SK-N-SH (cell line): ENCODE data around the gene WFDC11. TPM values are rescaled to one million over a fixed set of nuclear protein-coding genes. Genes with fewer than 3 reads are reported as not detected.

ENCODE experiments used
- CTCF ChIA-PET: fragments of 300-600, 350-600 bp; formaldehyde crosslinking; extraction: SDS; loops from one replicate; lab custom pipeline; 2021; lab: Yijun Ruan, JAX
- POLR2A ChIA-PET: fragments of 350-600 bp; sonication (Branson Sonifier 250); formaldehyde crosslinking; extraction: SDS; loops from one replicate; lab custom pipeline; 2020; ENCODE audit warnings: antibody characterized with exemption, inconsistent platforms; lab: Yijun Ruan, JAX
- DNase-seq: peaks from one replicate; pipeline ENCODE4 v3.0.0; 2012
- H2AFZ ChIP-seq: fragments of 200-600 bp; sonication (generic); 2 replicates; pipeline ENCODE4 v1.8.1; 2016; ENCODE audit warnings: antibody characterized with exemption, mild to moderate bottlenecking, low read depth
- H3F3A ChIP-seq: fragments of 200-600 bp; sonication (generic); replicated peaks from 2 replicates; pipeline ENCODE3; 2016; ENCODE audit warnings: antibody characterized with exemption, mild to moderate bottlenecking; ENCODE audit not compliant: insufficient read depth
- H3K27ac ChIP-seq, 2 experiments: fragments of 200-500 bp in 1 of 2; fragments of 200-600 bp in 1 of 2; sonication (Bioruptor generic) in 1 of 2; sonication (generic), shearing (Covaris generic) in 1 of 2; 2 replicates each; pipeline versions ENCODE4 v1.5.1 to v1.6.1; 2014 to 2016; ENCODE audit warnings: low read depth in 2 of 2, inconsistent platforms in 1 of 2, low read length in 1 of 2, mild to moderate bottlenecking in 1 of 2, mixed read lengths in 1 of 2
- H3K27me3 ChIP-seq: fragments of 200-600 bp; sonication (generic), shearing (Covaris generic); 2 replicates; pipeline ENCODE4 v1.6.1; 2016; ENCODE audit warnings: mixed run types; ENCODE audit not compliant: insufficient read depth
- H3K36me3 ChIP-seq, 2 experiments: fragments of 200-500 bp in 1 of 2; fragments of 200-600 bp in 1 of 2; sonication (Bioruptor generic) in 1 of 2; sonication (generic) in 1 of 2; replicated peaks in 1 of 2; 2 replicates each; pipeline versions ENCODE3 to v1.5.1; 2014 to 2016; ENCODE audit warnings: low read length in 1 of 2, mild to moderate bottlenecking in 1 of 2; ENCODE audit not compliant: insufficient read depth in 2 of 2, control insufficient read depth in 1 of 2
- H3K4me1 ChIP-seq, 2 experiments: fragments of 200-500 bp in 1 of 2; fragments of 200-600 bp in 1 of 2; sonication (Bioruptor generic) in 1 of 2; sonication (generic), shearing (Covaris generic) in 1 of 2; 2 replicates each; pipeline versions ENCODE4 v1.5.1 to v1.6.1; 2014 to 2016; ENCODE audit warnings: low read depth in 1 of 2, low read length in 1 of 2, mixed run types in 1 of 2; ENCODE audit not compliant: insufficient read depth in 2 of 2, control insufficient read depth in 1 of 2
- H3K4me2 ChIP-seq: fragments of 200-600 bp; sonication (generic), shearing (Covaris generic); 2 replicates; pipeline ENCODE4 v1.6.1; 2017; ENCODE audit warnings: mixed run types
- H3K4me3 ChIP-seq, 2 experiments: fragments of 200-500 bp in 1 of 2; fragments of 200-600 bp in 1 of 2; sonication (Bioruptor generic) in 1 of 2; sonication (generic), shearing (Covaris generic) in 1 of 2; 2 replicates each; pipeline versions ENCODE4 v1.5.1 to v1.8.1; 2014 to 2016; ENCODE audit warnings: low read depth in 2 of 2, inconsistent platforms in 1 of 2, low read length in 1 of 2, mild to moderate bottlenecking in 1 of 2, mixed read lengths in 1 of 2, moderate library complexity in 1 of 2
- H3K79me2 ChIP-seq: fragments of 200-600 bp; sonication (generic); 2 replicates; pipeline ENCODE4 v1.8.1; 2017; ENCODE audit warnings: mild to moderate bottlenecking; ENCODE audit not compliant: insufficient read depth
- H3K9ac ChIP-seq: fragments of 200-600 bp; sonication (generic); 2 replicates; pipeline ENCODE4 v1.6.1; 2017; ENCODE audit warnings: mixed run types
- H3K9me2 ChIP-seq: fragments of 200-600 bp; sonication (generic); 2 replicates; pipeline ENCODE4 v1.6.1; 2017; ENCODE audit warnings: mixed run types
- H3K9me3 ChIP-seq: fragments of 200-600 bp; sonication (generic); 2 replicates; pipeline ENCODE4 v1.6.1; 2017; ENCODE audit warnings: mixed run types, mild to moderate bottlenecking, moderate library complexity
- H4K20me1 ChIP-seq: fragments of 200-600 bp; sonication (generic); 2 replicates; pipeline ENCODE4 v1.6.1; 2017; ENCODE audit warnings: mild to moderate bottlenecking, mixed run types; ENCODE audit not compliant: insufficient read depth
- CHD2 ChIP-seq: fragments of 150-350 bp; IDR thresholded peaks from 2 replicates; pipeline ENCODE4 v1.6.1; 2018; ENCODE audit warnings: low read length; ENCODE audit not compliant: partially characterized antibody
- ELF1 ChIP-seq: IDR thresholded peaks from 2 replicates; pipeline ENCODE4 v1.4.0; 2012
- EZH2phosphoT487 ChIP-seq: fragments of 200-600 bp; sonication (generic); IDR thresholded peaks from 2 replicates; pipeline ENCODE4 v1.6.1; 2017; ENCODE audit warnings: low read depth, mixed run types, mild to moderate bottlenecking, antibody characterized with exemption, moderate library complexity, borderline replicate concordance
- FOXM1 ChIP-seq: IDR thresholded peaks from 2 replicates; pipeline ENCODE4 v1.4.0; 2012; ENCODE audit warnings: low read depth, mild to moderate bottlenecking
- GATA2 ChIP-seq: sonication (generic); formaldehyde crosslinking; IDR thresholded peaks from 2 replicates; pipeline ENCODE4 v1.5.0; 2020; ENCODE audit warnings: mild to moderate bottlenecking, missing genetic modification reagents
- JUND ChIP-seq: IDR thresholded peaks from 2 replicates; pipeline ENCODE4 v1.4.0; 2012
- MAX ChIP-seq: IDR thresholded peaks from 2 replicates; pipeline ENCODE4 v1.4.0; 2012; ENCODE audit warnings: low read depth
- MEF2A ChIP-seq: IDR thresholded peaks from 2 replicates; pipeline ENCODE4 v1.4.0; 2012; ENCODE audit warnings: low read depth, borderline replicate concordance
- MXI1 ChIP-seq: IDR thresholded peaks from 2 replicates; pipeline ENCODE4 v1.6.1; 2012; ENCODE audit warnings: mild to moderate bottlenecking, low read depth, low read length, improper control_type of control experiment
- POLR2AphosphoS5 ChIP-seq: IDR thresholded peaks from 2 replicates; pipeline ENCODE4 v1.6.1; 2012; ENCODE audit warnings: low read depth, low read length
- RAD21 ChIP-seq: IDR thresholded peaks from 2 replicates; pipeline ENCODE4 v1.6.1; 2012; ENCODE audit warnings: mild to moderate bottlenecking, low read length
- RCOR1 ChIP-seq: fragments of 150-350 bp; IDR thresholded peaks from 2 replicates; pipeline ENCODE4 v1.6.1; 2017; ENCODE audit warnings: antibody characterized with exemption, low read length
- REST ChIP-seq: IDR thresholded peaks from 2 replicates; pipeline ENCODE4 v1.6.1; 2012; ENCODE audit warnings: mild to moderate bottlenecking, low read depth, low read length, moderate library complexity
- RFX5 ChIP-seq: IDR thresholded peaks from 2 replicates; pipeline ENCODE4 v1.6.1; 2012; ENCODE audit warnings: mild to moderate bottlenecking, improper control_type of control experiment, low read length
- RXRA ChIP-seq: IDR thresholded peaks from 2 replicates; pipeline ENCODE4 v1.4.0; 2012; ENCODE audit warnings: low read depth, mild to moderate bottlenecking, borderline replicate concordance
- TAF1 ChIP-seq: IDR thresholded peaks from 2 replicates; pipeline ENCODE4 v1.6.1; 2012; ENCODE audit warnings: low read depth, mild to moderate bottlenecking, low read length, moderate library complexity, borderline replicate concordance
- USF2 ChIP-seq: fragments of 150-350 bp; IDR thresholded peaks from 2 replicates; pipeline ENCODE4 v1.6.1; 2017; ENCODE audit warnings: antibody characterized with exemption, low read length, low read depth, borderline replicate concordance
- YY1 ChIP-seq: IDR thresholded peaks from 2 replicates; pipeline ENCODE4 v1.4.0; 2012; ENCODE audit warnings: low read depth, mild to moderate bottlenecking
- ZBTB33 ChIP-seq: IDR thresholded peaks from 2 replicates; pipeline ENCODE4 v1.4.0; 2012; ENCODE audit warnings: low read depth, borderline replicate concordance
- WGBS: methylation state at CpG from one replicate; pipeline ENCODE4 v1.1.6; 2017; ENCODE audit warnings: low lambda C conversion rate; 5-methylcytosine and 5-hydroxymethylcytosine counted together
- polyA plus RNA-seq, 3 experiments: library from polyadenylated mRNA; depleted of rRNA; stranded (reverse); fragments of >200 nt; gene quantifications; 2 replicates each; pipeline ENCODE4 v1.2.3, GENCODE V29; 2012
- TF ChIP-seq, protein P1 (sequence below): fragments of 150-350 bp; IDR thresholded peaks from 2 replicates; pipeline ENCODE4 v1.6.1; 2016; ENCODE audit warnings: mild to moderate bottlenecking, low read depth, low read length

The WFDC11 gene
- polyA plus RNA-seq, 1 of the 3 experiments (the other 2 are of a cell fraction) = not detected

DNA sequence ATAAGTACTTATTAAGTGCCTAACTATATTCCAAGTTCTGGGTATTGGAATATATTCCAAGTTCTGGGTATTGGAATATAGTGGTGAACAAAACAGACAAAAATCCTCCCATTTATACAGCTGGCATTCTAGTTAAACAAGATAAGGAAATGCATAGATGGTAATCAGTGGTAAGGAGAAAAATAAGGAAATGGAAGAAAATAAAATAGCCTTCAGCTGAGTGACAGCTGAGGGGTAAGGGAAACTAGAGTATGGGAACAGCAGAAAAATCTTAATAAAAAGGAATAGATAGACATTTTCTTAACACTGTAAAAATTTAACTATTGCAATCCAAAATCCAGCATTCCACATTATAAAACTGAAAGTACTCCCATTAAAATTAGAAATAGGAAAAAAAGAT is 57.7 kb downstream of the WFDC11 start:
- no peaks in the 10 kb centered on the region for H3K9me2 ChIP-seq
- H3K27ac ChIP-seq = no peak overlapping the region
- no peaks in the 10 kb centered on the region for H3K79me2 ChIP-seq
- H3F3A ChIP-seq = no peaks in the 10 kb centered on the region
- no peak overlapping the region for H3K4me2 ChIP-seq
- no peak overlapping the region for H3K9ac ChIP-seq
- no peak for DNase-seq
- no peaks in the 10 kb centered on the region for H4K20me1 ChIP-seq
- no peaks in the 10 kb centered on the region; the same call in 1 of the 2 replicates for H3K27me3 ChIP-seq
- no peak overlapping the region for H2AFZ ChIP-seq
- no peaks in the 10 kb centered on the region for H3K36me3 ChIP-seq
- H3K4me1 ChIP-seq = no peaks in the 10 kb centered on the region
- no peak for TF ChIP-seq MAX
- TF ChIP-seq RCOR1 = no peak
- TF ChIP-seq TAF1 = no peak
- TF ChIP-seq USF2 = no peak
- no peak for TF ChIP-seq ELF1
- no peak for TF ChIP-seq FOXM1
- TF ChIP-seq, protein P1, sequence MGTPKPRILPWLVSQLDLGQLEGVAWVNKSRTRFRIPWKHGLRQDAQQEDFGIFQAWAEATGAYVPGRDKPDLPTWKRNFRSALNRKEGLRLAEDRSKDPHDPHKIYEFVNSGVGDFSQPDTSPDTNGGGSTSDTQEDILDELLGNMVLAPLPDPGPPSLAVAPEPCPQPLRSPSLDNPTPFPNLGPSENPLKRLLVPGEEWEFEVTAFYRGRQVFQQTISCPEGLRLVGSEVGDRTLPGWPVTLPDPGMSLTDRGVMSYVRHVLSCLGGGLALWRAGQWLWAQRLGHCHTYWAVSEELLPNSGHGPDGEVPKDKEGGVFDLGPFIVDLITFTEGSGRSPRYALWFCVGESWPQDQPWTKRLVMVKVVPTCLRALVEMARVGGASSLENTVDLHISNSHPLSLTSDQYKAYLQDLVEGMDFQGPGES = no peak
- no peak for TF ChIP-seq POLR2AphosphoS5
- TF ChIP-seq EZH2phosphoT487 = no peak
- no peak for TF ChIP-seq MXI1
- no peak for TF ChIP-seq GATA2 (CRISPR knock-in tag)
- no peak for TF ChIP-seq RXRA
- POLR2A ChIA-PET = no interaction called here
- no peak overlapping the region for H3K4me3 ChIP-seq
- CTCF ChIA-PET = interaction anchor here (1.1 to 2.0 kb wide), 2 partner anchors 17 to 159 kb away, joined by 3 to 7 read pairs; partner anchors contain the start of gene WFDC10A
- no peaks in the 10 kb centered on the region for H3K9me3 ChIP-seq

DNA sequence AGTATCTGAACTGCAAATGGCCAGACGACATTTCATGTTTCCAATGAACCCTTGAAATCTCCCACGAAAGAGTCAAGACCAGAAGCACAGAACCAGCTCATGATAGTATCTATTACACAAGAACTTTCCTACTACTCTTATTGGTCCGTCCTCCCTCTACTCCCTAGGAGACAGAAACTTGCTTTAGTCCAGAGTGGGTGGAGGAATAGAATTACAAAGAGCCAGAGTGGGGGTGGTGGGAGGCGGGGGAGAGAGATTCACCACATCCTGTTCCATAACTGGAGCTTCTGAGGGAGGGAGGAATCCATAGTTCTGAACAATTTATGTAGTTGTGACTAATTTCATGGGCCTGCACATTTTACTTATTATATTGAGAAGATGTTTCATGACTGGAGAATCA is 59.0 kb downstream of the WFDC11 start:
- DNase-seq = no peak
- peak overlapping the region; percentile 40; the same call in 1 of the 2 replicates for H3K4me2 ChIP-seq
- TF ChIP-seq YY1 (no peak), ELF1 (no peak), ZBTB33 (no peak), JUND (no peak), POLR2AphosphoS5 (no peak), REST (no peak), CHD2 (no peak), MEF2A (no peak), FOXM1 (no peak), RXRA (no peak), RAD21 (no peak), MXI1 (no peak), RFX5 (no peak)

More for the DNA sequence above, 59.0 kb downstream of the WFDC11 start:
- Histone ChIP-seq H3K9ac (no peak overlapping the region), H3K36me3 (no peaks in the 10 kb centered on the region), H3K9me3 (no peaks in the 10 kb centered on the region), H3F3A (peaks cover 2% of the 10 kb centered on the region), H4K20me1 (no peaks in the 10 kb centered on the region), H3K27ac (no peak overlapping the region), H3K4me3 (no peak overlapping the region), H3K4me1 (no peaks in the 10 kb centered on the region), H2AFZ (peak overlapping the region; percentile 49), H3K79me2 (no peaks in the 10 kb centered on the region), H3K27me3 (no peaks in the 10 kb centered on the region), H3K9me2 (no peaks in the 10 kb centered on the region)
- 3% methylated on average over 4 of the region's 4 CpGs for WGBS
- ChIA-PET CTCF (no interaction called here), POLR2A (no interaction called here)
